Hepatocyte (in vitro differentiated cells): Measurements from ENCODE around the gene FGFR1OP2. TPM values are rescaled to one million over a fixed set of nuclear protein-coding genes. Genes with fewer than 3 reads are reported as not detected.

Source experiments
- DNase-seq: peaks from one replicate; pipeline ENCODE4 v3.0.0-alpha.2; 2016; ENCODE audit warnings: low spot score
- H2AFZ ChIP-seq: fragments of 200-600 bp; sonication (generic); 2 replicates; pipeline ENCODE4 v1.6.0; 2016; ENCODE audit warnings: antibody characterized with exemption, mild to moderate bottlenecking
- H3K27ac ChIP-seq: fragments of 200-600 bp; sonication (generic); 2 replicates; pipeline ENCODE4 v1.5.1; 2016; ENCODE audit warnings: mild to moderate bottlenecking
- H3K27me3 ChIP-seq: fragments of 200-600 bp; sonication (generic); 2 replicates; pipeline ENCODE4 v1.6.1; 2016
- H3K36me3 ChIP-seq: fragments of 200-600 bp; sonication (generic); replicated peaks from 2 replicates; pipeline ENCODE4 v1.5.1; 2016; ENCODE audit warnings: low read depth; ENCODE audit not compliant: insufficient read depth
- H3K4me1 ChIP-seq: fragments of 200-600 bp; sonication (generic); 2 replicates; pipeline ENCODE4 v1.5.1; 2016; ENCODE audit warnings: mild to moderate bottlenecking, moderate library complexity; ENCODE audit not compliant: insufficient read depth
- H3K4me2 ChIP-seq: fragments of 200-600 bp; sonication (generic); 2 replicates; pipeline ENCODE4 v1.6.0; 2016
- H3K4me3 ChIP-seq: fragments of 200-600 bp; sonication (generic); 2 replicates; pipeline ENCODE4 v1.5.1; 2016; ENCODE audit warnings: mild to moderate bottlenecking
- H3K79me2 ChIP-seq: fragments of 200-600 bp; sonication (generic); 2 replicates; pipeline ENCODE4 v1.6.0; 2017; ENCODE audit warnings: mild to moderate bottlenecking
- H3K9me2 ChIP-seq: fragments of 200-600 bp; sonication (generic); replicated peaks from 2 replicates; pipeline ENCODE4 v1.6.0; 2017; ENCODE audit warnings: mild to moderate bottlenecking; ENCODE audit not compliant: insufficient read depth
- H3K9me3 ChIP-seq: fragments of 200-600 bp; sonication (generic); 2 replicates; pipeline ENCODE4 v1.5.1; 2016; ENCODE audit warnings: low read depth, mild to moderate bottlenecking
- H4K20me1 ChIP-seq: fragments of 200-600 bp; sonication (generic); 2 replicates; pipeline ENCODE4 v1.6.0; 2016; ENCODE audit warnings: mild to moderate bottlenecking; ENCODE audit not compliant: insufficient read depth, poor library complexity, severe bottlenecking
- EZH2 ChIP-seq: fragments of 200-600 bp; sonication (generic); IDR thresholded peaks from 2 replicates; pipeline ENCODE4 v1.6.1; 2016; ENCODE audit warnings: antibody characterized with exemption, mild to moderate bottlenecking, borderline replicate concordance
- EZH2phosphoT487 ChIP-seq: fragments of 200-600 bp; sonication (generic); IDR thresholded peaks from one replicate; pipeline ENCODE4 v1.6.1; 2018; ENCODE audit warnings: antibody characterized with exemption, mild to moderate bottlenecking, low read depth, moderate library complexity; ENCODE audit not compliant: unreplicated experiment, severe bottlenecking
- WGBS: methylation state at CpG from one replicate; pipeline ENCODE4 v1.1.6; 2016; ENCODE audit warnings: low lambda C conversion rate; ENCODE audit errors: missing lambda C conversion rate; 5-methylcytosine and 5-hydroxymethylcytosine counted together
- polyA plus RNA-seq: library from polyadenylated mRNA; unstranded; fragments of >200 nt; fragmentation: Nextera tagmentation; extraction: Ambion mirVana; gene quantifications from 2 replicates; pipeline ENCODE4 v1.2.1, GENCODE V29; 2016
- total RNA-seq: library from RNA; depleted of rRNA; stranded (reverse); fragments of >200 nt; gene quantifications from 2 replicates; pipeline ENCODE4 v1.2.3, GENCODE V29; 2014
- TF ChIP-seq, protein P1 (sequence below): fragments of 200-600 bp; sonication (generic); IDR thresholded peaks from 2 replicates; pipeline ENCODE4 v1.5.1; 2016; ENCODE audit warnings: antibody characterized with exemption, mild to moderate bottlenecking; ENCODE audit not compliant: poor library complexity

The FGFR1OP2 gene
- total and polyA plus RNA-seq, 2 experiments from 2014 or later: 24.1 to 56.4 TPM

DNA sequence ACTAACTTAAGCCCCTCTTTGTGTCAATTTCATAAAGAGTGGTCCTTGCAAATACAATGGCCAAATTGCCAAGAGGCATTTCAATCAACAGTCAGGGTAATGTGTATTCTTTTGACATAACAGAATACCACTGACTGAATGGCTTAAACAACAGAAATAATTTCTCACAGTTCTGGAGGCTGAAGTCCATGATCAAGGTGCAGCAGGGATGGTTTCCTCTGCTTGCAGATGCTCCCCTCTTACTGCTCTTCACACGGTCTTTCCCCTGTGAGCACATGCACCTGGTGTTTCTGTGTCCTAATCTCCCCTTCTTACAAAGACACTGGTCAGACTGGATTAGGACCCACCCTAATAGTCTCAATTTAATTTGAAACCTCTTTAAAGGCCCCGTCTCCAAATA lies 31.9 kb downstream of the FGFR1OP2 start:
- TF ChIP-seq EZH2: no peak
- TF ChIP-seq, protein P1, sequence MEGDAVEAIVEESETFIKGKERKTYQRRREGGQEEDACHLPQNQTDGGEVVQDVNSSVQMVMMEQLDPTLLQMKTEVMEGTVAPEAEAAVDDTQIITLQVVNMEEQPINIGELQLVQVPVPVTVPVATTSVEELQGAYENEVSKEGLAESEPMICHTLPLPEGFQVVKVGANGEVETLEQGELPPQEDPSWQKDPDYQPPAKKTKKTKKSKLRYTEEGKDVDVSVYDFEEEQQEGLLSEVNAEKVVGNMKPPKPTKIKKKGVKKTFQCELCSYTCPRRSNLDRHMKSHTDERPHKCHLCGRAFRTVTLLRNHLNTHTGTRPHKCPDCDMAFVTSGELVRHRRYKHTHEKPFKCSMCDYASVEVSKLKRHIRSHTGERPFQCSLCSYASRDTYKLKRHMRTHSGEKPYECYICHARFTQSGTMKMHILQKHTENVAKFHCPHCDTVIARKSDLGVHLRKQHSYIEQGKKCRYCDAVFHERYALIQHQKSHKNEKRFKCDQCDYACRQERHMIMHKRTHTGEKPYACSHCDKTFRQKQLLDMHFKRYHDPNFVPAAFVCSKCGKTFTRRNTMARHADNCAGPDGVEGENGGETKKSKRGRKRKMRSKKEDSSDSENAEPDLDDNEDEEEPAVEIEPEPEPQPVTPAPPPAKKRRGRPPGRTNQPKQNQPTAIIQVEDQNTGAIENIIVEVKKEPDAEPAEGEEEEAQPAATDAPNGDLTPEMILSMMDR: no peak
- no peak for TF ChIP-seq EZH2phosphoT487
- Histone ChIP-seq H4K20me1 (no peaks in the 10 kb centered on the region), H3K4me1 (no peaks in the 10 kb centered on the region), H3K27me3 (no peaks in the 10 kb centered on the region), H3K9me3 (no peaks in the 10 kb centered on the region), H3K9me2 (no peaks in the 10 kb centered on the region), H2AFZ (no peak overlapping the region), H3K79me2 (no peaks in the 10 kb centered on the region), H3K27ac (no peak overlapping the region), H3K4me3 (no peak overlapping the region), H3K4me2 (no peak overlapping the region), H3K36me3 (no peaks in the 10 kb centered on the region)
- 87% methylated on average over 2 of the region's 2 CpGs for WGBS
- no peak for DNase-seq

DNA sequence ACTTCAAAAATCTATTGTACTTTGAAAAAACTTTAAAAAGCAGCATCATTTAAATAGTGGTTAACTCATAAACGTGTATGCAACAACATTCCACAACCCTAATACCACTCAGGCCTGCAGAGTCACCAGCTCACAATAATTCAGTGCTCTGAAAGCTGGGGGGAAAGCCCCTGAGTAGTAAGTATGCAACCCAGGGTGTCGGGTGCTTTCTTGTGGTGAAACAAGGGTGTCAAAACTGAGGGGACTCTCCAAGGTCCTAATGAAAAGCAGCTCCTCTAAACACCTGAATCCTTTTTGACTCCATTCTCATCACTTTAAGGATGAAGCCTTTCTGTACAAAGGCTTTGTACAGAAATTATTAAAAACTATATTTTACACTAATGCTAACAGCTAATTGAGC lies 33.7 kb downstream of the FGFR1OP2 start:
- H3K27me3 ChIP-seq: no peaks in the 10 kb centered on the region
- no peaks in the 10 kb centered on the region for H3K4me1 ChIP-seq
- no peak for DNase-seq
- no peak overlapping the region for H3K4me3 ChIP-seq
- no peaks in the 10 kb centered on the region for H3K9me3 ChIP-seq
- H3K27ac ChIP-seq: no peak overlapping the region
- H3K4me2 ChIP-seq: no peak overlapping the region
- no peaks in the 10 kb centered on the region for H4K20me1 ChIP-seq
- no peaks in the 10 kb centered on the region for H3K36me3 ChIP-seq
- H3K9me2 ChIP-seq: no peaks in the 10 kb centered on the region
- no peaks in the 10 kb centered on the region for H3K79me2 ChIP-seq
- 84% methylated on average over 2 of the region's 2 CpGs for WGBS
- TF ChIP-seq EZH2phosphoT487: no peak
- TF ChIP-seq, protein P1: no peak
- TF ChIP-seq EZH2: no peak
- no peak overlapping the region for H2AFZ ChIP-seq

DNA sequence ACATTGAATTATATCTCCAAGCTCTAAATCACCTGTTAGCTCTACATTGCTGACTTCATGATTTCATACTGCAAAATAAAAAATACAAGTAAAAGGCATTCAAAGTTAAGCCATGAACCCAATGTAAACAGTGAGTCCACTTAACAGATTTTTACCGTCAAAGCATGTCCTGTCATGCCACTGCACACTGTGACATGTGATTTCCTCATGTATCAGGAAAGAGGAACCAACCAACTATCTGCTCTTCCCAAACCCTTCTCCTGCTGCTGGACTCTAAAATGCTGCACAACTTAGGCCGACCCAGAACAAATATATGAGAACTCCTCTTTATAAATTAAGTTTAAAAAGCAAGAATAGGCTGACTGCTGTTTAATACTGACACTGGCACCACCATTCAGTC lies 38.4 kb downstream of the FGFR1OP2 start:
- Histone ChIP-seq H2AFZ (no peak overlapping the region), H3K9me2 (no peaks in the 10 kb centered on the region), H3K36me3 (no peaks in the 10 kb centered on the region), H4K20me1 (no peaks in the 10 kb centered on the region), H3K9me3 (no peaks in the 10 kb centered on the region), H3K27me3 (no peaks in the 10 kb centered on the region), H3K4me3 (no peak overlapping the region), H3K27ac (no peak overlapping the region), H3K4me2 (no peak overlapping the region), H3K4me1 (no peaks in the 10 kb centered on the region), H3K79me2 (no peaks in the 10 kb centered on the region)
- 94% methylated on average over 2 of the region's 2 CpGs for WGBS
- no peak for TF ChIP-seq EZH2
- TF ChIP-seq, protein P1: no peak
- TF ChIP-seq EZH2phosphoT487: no peak
- no peak for DNase-seq

DNA sequence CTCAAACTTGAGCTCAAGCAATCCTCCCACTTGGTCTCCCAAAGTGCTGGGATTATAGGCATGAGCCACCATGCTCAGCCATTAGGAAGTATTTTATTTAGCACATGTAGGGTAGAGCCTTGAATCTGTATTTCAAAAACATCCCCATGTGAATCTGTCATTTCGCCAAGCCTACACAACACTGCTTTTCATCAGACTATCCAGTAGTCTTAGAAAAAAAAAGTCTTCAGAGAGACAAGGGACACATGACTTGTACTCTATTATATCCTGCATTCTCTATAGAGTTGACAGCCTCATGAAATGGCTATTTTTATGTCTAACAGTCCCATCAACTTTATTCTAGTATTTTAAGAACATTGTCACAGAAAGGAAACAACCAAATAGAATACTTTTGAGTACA lies 40.5 kb downstream of the FGFR1OP2 start:
- TF ChIP-seq EZH2 (no peak), EZH2phosphoT487 (no peak)
- TF ChIP-seq, protein P1: no peak
- Histone ChIP-seq H3K4me2 (no peak overlapping the region), H2AFZ (no peak overlapping the region), H3K4me1 (no peaks in the 10 kb centered on the region), H4K20me1 (no peaks in the 10 kb centered on the region), H3K27me3 (no peaks in the 10 kb centered on the region), H3K4me3 (no peak overlapping the region), H3K36me3 (no peaks in the 10 kb centered on the region), H3K9me2 (no peaks in the 10 kb centered on the region), H3K79me2 (no peaks in the 10 kb centered on the region), H3K9me3 (no peaks in the 10 kb centered on the region), H3K27ac (no peak overlapping the region)
- WGBS: 97% methylated on average over 1 of the region's 1 CpG
- DNase-seq: no peak
